NCI-H1417 (cell line): ENCODE results near the gene DOCK1.

Experiments
- DNase-seq, 3 experiments: peaks; one replicate each; lab custom pipeline; 2025; lab: John Stamatoyannopoulos, UW

The DOCK1 gene

DNA sequence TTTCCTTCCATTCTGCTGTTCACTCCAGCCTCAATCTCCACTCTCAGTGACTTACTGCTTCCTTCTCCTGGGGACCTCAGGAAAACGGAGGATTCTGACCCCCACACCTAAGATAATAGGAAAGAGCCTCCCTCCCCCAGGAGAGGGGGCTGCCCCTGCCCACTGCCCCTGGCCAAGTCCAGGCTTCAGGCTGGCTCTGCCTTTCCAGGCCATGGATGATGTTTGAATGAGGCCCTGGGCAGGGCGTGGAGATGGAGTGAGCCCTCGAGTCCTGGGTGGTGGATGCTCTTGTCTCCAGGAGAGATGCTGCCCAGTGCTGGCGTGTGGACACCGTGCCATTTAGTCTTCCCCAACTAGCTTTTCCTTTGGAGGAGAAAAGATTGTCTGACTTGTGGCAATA lies 184.2 kb downstream of the DOCK1 start:
- DNase-seq: no peak

GRCh38 chr10:127090138-127090537 lies 184.9 kb downstream of the DOCK1 start:
- DNase-seq: no peak

DNA sequence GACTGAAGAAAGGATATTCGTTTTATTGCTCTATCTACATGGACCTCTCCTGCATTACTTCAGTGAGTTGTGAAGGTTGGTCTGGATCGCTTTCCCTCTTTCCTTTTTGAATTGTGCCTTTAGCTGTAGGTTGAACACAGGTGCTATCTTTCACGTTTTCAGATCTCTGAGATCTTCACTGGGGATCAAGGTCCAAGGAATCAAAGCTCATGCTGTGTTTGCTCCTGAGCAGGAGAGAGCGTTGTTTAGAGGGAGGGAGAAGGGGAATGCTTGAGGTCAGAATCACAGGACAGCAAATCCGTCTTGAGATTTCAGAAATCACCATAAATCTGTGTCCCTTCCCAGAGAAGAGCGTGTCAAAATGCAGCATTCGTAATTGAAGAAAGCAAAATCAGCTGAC lies 186.1 kb downstream of the DOCK1 start:
- no peak for DNase-seq

DNA sequence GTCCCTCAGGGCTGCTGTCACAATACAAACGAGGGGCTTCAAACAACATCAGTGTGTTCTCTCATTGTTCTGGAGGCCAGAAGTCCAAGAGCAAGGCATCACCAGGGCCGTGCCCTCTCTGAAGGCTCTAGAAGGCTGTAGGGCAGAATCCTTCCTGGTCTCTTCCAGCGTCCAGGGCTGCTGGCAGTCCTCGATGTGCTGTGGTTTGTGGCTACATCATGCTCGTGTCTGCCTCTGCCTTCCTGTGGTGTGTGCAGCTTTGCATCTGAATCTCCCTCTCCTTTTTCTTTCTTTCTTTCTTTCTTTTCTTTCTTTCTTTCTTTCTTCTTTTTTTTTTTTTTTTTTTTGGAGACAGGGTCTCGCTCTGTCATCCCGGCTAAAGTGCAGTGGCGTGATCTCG lies 187.7 kb downstream of the DOCK1 start:
- DNase-seq: no peak

DNA sequence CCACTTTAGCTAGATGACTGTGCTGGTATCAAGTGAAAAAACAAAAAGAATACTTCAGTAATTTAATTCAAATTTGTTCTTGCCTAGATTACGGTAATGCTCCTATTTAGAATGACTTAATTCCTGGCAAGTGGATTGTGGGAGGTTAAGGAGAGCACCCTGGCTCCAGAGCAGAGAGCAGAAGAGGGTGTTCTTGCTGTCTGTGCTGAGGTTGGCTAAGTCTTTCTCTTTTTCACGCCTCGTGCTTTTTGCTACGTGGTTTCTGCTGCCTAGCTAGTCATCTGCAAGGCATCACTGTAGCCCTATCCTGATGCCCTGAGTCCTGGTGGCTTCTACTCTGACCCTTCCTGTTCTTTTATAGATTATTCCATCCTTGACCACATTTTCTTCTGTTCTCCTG lies 189.8 kb downstream of the DOCK1 start:
- DNase-seq: no peak

GRCh38 chr10:127100983-127101615 lies 195.9 kb downstream of the DOCK1 start:
- DNase-seq: no peak

GRCh38 chr10:127102176-127102575 lies 196.9 kb downstream of the DOCK1 start:
- no peak for DNase-seq

- DNase-seq: no peak
Measured at GRCh38 chr10:127115100-127115499, 209.9 kb downstream of the DOCK1 start.

DNA sequence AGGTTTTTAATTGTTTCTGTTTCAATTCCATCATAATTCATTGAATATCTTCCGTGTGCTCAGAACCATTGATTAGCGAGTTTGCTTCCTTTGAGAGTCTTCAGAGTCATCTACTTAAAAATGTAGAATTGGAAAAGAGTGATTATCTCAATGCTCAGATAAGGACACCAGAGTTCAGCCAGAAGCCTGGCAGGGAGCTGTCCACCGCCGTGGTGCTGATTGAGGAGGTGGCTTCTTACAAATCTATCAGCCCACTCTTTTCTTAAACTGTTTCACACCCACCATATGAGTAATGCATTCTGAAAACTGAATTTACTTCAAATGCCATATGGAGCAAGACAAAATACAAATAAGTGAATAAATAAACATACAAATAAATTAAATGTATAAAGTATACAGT lies 211.9 kb downstream of the DOCK1 start:
- no peak for DNase-seq

DNA sequence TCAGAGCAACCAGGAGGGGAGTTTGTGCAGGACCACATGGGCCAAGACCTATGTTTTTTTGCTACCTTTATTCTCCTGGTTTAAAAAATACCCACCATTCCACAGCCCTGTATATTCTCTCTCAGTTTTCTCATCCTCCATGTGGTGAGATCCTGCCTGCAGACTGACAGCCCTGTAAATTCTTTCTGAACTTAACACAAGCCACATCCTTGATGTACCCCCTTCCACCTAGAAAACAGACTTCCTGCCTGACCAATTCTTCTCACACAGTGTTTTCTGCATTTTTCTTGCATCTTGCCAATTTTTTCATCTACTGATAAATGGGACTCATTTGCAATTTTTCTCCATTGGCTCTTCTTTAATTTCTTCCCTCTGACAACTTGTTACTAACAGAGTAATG lies 212.8 kb downstream of the DOCK1 start:
- DNase-seq: no peak

- DNase-seq: no peak
Measured at GRCh38 chr10:127119936-127120335, 214.7 kb downstream of the DOCK1 start.

DNA sequence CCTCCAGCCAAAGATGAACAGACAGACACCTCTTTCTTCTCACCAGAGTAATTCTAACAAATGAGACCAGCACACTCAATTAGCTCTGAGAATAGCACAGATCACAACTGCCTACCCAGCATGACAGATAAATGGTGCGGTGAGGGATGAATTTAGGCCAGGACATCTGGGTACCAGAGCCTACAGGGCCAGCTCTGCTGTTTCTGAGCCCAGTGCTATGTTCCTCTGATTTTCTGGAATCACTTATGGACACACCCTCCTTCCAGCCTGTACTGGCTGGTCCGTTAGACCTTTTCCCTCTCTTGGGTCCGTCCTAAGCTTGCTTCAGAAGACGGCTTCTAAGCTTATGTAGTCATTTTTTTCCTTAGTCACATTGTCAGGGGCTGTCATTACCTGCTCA lies 217.6 kb downstream of the DOCK1 start:
- DNase-seq: no peak

DNA sequence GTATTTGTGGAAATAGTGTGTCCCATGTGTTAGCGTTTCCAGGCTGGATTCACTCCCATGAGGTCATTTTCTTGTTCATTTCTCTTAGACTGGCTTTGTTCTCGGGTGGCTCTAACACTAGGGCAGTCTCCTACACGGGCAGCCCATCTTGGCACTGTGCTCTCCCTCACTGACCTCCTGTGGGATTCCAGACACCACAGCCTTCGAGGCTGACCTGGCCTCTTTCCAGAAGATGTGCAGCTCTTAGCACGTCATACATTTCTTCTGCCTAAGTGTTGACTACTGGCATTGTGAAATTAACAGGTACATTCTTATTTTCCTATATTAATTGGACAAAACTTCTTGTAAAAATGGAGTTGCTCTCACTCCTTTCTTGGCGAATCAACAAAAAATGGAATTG lies 218.4 kb downstream of the DOCK1 start:
- DNase-seq: no peak

- DNase-seq: no peak
Measured at GRCh38 chr10:127125331-127125730, 220.1 kb downstream of the DOCK1 start.

DNA sequence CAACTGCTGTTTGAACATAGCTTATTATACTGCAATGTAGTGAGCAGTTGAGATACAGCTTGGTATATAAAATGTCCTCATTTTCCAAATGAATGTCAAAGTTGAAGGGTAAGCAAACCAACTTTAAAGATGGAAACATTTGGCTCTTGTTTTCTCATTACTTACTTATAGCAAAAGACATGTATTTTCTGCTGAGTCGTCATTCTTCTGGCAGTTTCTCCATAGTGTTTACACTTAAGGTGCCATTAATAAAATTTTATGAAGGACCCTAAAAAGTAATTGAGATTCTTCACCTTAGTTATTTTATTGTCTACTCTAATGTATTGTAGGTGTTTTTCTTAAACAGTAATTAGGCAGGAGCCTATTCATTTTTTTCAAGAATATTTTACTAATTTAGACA lies 222.6 kb downstream of the DOCK1 start:
- no peak for DNase-seq

- no peak for DNase-seq
Measured at GRCh38 chr10:127129104-127129503, 223.9 kb downstream of the DOCK1 start.

DNA sequence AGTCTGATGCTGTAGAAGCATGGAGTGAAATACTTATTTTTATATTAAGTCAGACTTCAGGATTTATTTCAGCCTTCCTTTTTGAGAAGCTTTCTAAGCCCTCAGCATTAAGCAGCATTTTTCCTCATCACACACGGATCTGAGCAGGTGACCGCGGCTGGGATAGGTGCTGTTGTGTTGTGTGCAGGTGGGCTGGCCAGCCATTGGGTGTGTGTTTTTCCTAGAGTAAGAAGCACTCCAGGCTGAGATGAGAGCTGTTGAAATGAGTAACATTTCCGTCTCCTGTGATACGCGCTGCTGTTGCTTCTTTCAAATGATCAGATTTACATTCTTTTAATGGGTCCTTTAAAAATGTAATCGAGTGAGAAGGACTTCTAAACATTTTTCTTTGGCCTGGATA lies 227.2 kb downstream of the DOCK1 start:
- no peak for DNase-seq

- DNase-seq: no peak
Measured at GRCh38 chr10:127133225-127133624, 228.0 kb downstream of the DOCK1 start.

DNA sequence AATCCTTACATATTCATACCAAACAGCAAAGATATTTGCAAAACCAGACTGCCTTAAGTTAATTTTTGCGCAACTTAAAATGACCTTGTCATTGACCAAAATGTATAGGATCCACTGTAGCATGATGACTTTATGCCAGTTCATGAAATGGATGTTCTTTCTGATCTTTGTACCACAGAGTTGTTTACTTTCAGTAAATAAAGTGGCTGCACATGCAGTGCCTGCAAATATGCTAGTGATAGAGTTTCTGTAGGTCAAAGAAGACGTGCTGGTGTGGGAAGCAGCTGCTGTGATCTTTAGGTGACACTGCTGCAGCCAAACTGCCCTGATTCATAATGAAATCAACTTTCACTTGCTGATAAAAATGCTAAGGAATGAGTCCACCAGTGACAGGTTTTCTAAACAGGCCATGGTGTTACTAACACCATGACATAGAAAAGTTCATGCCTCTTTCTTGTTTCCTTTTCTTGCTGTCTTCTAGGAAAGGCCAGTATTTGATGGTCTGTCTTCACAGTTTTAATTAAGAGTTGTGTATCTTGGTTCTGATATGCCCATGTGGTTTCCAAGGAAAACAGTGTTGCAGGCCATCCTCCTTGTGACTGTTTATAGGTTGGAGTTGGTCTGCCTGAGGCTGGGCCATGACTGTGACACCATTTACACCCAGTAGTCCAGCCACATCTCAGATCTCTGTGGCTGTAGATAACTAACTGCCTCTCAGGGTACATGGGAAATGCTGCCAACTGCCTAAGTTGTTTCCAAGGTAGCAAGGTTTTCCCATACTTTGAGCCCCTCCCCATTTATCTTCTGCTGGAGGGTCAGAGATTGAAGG lies 228.7 kb downstream of the DOCK1 start:
- no peak for DNase-seq

GRCh38 chr10:127135844-127136577 lies 230.8 kb downstream of the DOCK1 start:
- no peak for DNase-seq

- no peak for DNase-seq
Measured at GRCh38 chr10:127137391-127137790, 232.2 kb downstream of the DOCK1 start.

DNA sequence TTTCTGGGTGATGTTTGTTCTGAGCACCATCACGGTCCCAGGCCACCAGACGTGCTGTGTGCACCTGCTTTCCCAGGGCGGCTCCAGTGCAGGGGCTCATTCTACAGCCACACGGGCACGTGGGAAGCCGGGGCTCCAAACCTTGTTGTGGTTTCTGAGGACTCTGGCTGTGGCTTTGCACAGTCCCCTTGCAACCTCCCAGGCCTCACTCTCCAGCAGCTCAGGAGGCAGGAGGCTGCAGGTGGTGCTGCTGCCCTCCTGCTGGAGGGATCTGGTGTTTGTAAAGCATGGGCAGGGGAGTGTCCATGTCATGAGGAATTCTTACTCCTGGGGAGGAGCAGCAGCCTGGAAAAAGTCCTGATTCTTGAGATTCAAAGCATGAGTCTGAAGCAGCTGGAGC lies 236.9 kb downstream of the DOCK1 start:
- no peak for DNase-seq

DNA sequence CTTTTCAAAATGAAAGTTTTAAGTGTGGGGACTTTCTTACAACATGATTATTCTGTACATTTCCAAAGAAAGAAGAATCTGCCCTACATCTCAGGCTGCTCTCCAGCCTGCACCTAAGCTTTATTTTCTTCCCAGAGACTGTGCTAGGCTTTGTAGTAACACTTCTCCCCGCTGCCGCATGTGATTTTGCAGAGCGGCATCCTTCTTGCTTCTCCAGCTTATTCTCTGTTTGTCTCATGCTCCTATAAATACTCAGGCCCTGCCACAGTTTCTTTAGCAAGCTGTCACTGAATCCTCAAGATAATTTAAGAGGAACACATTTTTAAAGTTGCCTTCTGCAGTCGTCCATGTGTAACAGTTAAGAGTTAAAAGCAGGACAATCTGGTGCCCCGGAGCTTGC lies 237.6 kb downstream of the DOCK1 start:
- DNase-seq: no peak
